Measurements from ENCODE around the gene OVOL3. TPM values are rescaled to one million over a fixed set of nuclear protein-coding genes. Genes with fewer than 3 reads are reported as not detected.

Gene OVOL3
- total RNA-seq, 5 donors from 2014 or later (not counting 1 experiment from before 2014, with no cell fraction given), result not detected

DNA sequence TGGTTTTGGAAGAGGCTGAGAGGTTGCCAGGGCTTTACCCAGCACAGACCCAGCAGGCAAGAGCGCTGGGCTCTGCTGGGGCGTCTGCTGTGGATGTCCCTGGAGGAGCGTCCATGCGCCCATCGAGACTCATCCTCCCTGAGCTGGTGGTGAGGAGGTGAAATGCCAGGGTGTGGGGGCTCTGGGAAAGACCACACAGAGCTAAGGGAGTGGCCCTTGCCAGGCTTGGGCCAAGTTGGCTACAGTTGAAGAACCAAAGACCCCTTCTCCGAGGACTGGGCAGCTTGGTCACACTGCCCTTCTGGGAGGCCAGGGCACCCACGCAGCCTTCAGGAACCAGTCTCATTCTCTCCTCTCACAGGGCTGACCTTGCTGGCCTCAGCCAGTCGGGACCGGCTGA lies 24.6 kb upstream of the OVOL3 start:
- Mint-ChIP-seq H3K4me1 (no peaks in the 10 kb centered on the region), H3K27ac (no peak overlapping the region), H3K36me3 (peaks cover 4% of the 10 kb centered on the region), H3K27me3 (no peaks in the 10 kb centered on the region), H3K9me3 (no peaks in the 10 kb centered on the region), H3K4me3 (no peak overlapping the region)
- ATAC-seq (replicated peaks in 1 of 4) (no peak), DNase-seq (no peak)
- WGBS (ENCODE audit: insufficient coverage), result 100% methylated on average over 5 of the region's 9 CpGs
- ChIA-PET CTCF (no interaction called here), POLR2A (no interaction called here)
- Histone ChIP-seq H3K36me3 (ENCODE audit: control insufficient read depth in 2 of 2, extremely low read depth in 1 of 2, insufficient read depth in 1 of 2, low read length in 1 of 2) (peaks cover 2 to 5% of the 10 kb centered on the region in 2 donors), H3K4me3 (ENCODE audit: control insufficient read depth in 1 of 2, extremely low read depth in 1 of 2, low read length in 1 of 2) (no peak overlapping the region), H3K4me1 (ENCODE audit: control insufficient read depth in 1 of 2, extremely low read depth in 1 of 2, insufficient read depth in 2 of 2, low read length in 2 of 2) (no peaks in the 10 kb centered on the region), H3K27ac (ENCODE audit: low read length) (no peak overlapping the region), H3K9me3 (no peaks in the 10 kb centered on the region), H3K27me3 (replicated peaks in 1 of 2; ENCODE audit: control insufficient read depth in 2 of 2, extremely low read depth in 1 of 2, insufficient read depth in 2 of 2, low read length in 1 of 2) (no peaks in the 10 kb centered on the region)

DNA sequence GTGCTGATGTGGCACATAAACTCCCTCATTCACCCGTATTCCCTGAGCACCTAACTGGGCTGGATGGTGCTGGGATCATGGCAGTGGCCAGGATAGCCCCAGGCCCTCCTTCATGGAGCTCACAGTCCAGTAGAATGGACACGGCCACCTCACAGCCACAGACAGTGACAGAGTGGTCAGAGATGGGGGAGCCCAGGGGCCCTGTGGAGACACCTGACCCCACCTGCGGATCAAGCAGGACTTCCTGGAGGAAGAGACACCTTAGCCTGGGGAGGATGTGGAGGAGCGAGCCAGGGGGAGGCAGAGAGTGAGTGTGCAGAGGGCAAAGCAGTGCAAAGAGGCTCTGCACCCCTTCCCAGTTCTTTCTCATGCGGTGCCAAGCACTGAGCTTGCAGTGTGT lies 21.1 kb upstream of the OVOL3 start:
- peaks cover 0 to 13% (median 10%) of the 10 kb centered on the region in 3 donors for H3K4me1 Mint-ChIP-seq
- no peak overlapping the region for H3K4me3 Mint-ChIP-seq
- H3K27ac Mint-ChIP-seq, result no peak overlapping the region
- Histone ChIP-seq H3K27me3 (replicated peaks in 1 of 2; ENCODE audit: control insufficient read depth in 2 of 2, extremely low read depth in 1 of 2, insufficient read depth in 2 of 2, low read length in 1 of 2) (no peaks in the 10 kb centered on the region), H3K4me1 (ENCODE audit: control insufficient read depth in 1 of 2, extremely low read depth in 1 of 2, insufficient read depth in 2 of 2, low read length in 2 of 2) (peaks cover 0 to 14% of the 10 kb centered on the region in 2 experiments), H3K36me3 (ENCODE audit: control insufficient read depth in 2 of 2, extremely low read depth in 1 of 2, insufficient read depth in 1 of 2, low read length in 1 of 2) (peaks cover 0 to 2% of the 10 kb centered on the region in 2 donors), H3K27ac (ENCODE audit: low read length) (no peak overlapping the region), H3K4me3 (ENCODE audit: control insufficient read depth in 1 of 2, extremely low read depth in 1 of 2, low read length in 1 of 2) (no peak overlapping the region), H3K9me3 (no peaks in the 10 kb centered on the region)
- no peaks in the 10 kb centered on the region for H3K27me3 Mint-ChIP-seq
- ChIA-PET POLR2A (interaction anchor here in 1 of 2 donors (0.5 kb wide), 1 partner anchor 36 kb away, joined by 3 read pairs; no protein-coding TSS in a partner anchor), CTCF (no interaction called here)
- H3K9me3 Mint-ChIP-seq, result no peaks in the 10 kb centered on the region
- ATAC-seq (replicated peaks in 1 of 4) (no peak), DNase-seq (no peak)
- 100% methylated on average over 2 of the region's 5 CpGs for WGBS (ENCODE audit: insufficient coverage)
- H3K36me3 Mint-ChIP-seq, result no peaks in the 10 kb centered on the region

DNA sequence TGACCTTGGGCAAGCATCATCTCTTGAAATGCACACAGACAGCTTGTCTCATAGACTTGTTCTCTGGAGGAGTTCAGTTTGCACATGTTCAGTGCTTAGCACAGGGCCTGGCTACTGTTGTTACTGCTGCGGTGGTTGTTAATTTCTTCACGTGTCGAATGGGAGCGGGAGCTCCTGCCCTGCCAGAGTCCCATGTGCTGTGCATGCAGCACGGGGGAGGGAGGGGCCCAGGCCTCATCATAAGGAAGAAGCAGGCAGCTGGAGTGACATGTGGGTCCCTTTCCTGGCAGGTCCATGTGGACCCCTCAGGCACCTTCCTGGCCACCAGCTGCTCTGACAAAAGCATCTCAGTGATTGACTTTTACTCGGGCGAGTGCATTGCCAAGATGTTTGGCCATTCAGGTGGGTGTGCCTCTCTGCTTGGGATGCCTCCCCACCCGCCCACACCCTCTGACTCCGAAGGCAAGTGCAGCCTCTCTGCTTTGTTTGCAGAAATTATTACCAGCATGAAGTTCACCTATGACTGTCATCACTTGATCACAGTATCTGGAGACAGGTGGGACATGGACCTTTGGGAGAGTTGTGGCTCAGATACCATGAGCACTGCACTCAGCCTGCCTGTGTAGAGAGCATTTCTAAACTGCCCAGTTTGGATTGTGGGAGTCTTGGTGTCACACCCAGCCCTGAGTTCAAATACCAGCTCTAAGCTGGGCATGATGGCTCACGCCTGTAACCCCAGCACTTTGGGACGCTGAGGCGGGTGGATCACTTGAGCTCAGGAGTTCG lies 19.8 kb upstream of the OVOL3 start:
- H3K27ac ChIP-seq (ENCODE audit: low read length), result no peak overlapping the region
- Mint-ChIP-seq H3K9me3 (no peaks in the 10 kb centered on the region), H3K4me1 (peaks cover 0 to 13% (median 10%) of the 10 kb centered on the region in 3 donors), H3K36me3 (no peaks in the 10 kb centered on the region), H3K27ac (no peak overlapping the region), H3K27me3 (no peaks in the 10 kb centered on the region), H3K4me3 (no peak overlapping the region)
- no peak overlapping the region for H3K4me3 ChIP-seq (ENCODE audit: control insufficient read depth in 1 of 2, extremely low read depth in 1 of 2, low read length in 1 of 2)
- ATAC-seq (replicated peaks in 1 of 4), result no peak
- no peaks in the 10 kb centered on the region for H3K27me3 ChIP-seq (replicated peaks in 1 of 2; ENCODE audit: control insufficient read depth in 2 of 2, extremely low read depth in 1 of 2, insufficient read depth in 2 of 2, low read length in 1 of 2)
- DNase-seq, result no peak
- H3K4me1 ChIP-seq (ENCODE audit: control insufficient read depth in 1 of 2, extremely low read depth in 1 of 2, insufficient read depth in 2 of 2, low read length in 2 of 2), result peaks cover 0 to 14% of the 10 kb centered on the region in 2 experiments
- H3K36me3 ChIP-seq (ENCODE audit: control insufficient read depth in 2 of 2, extremely low read depth in 1 of 2, insufficient read depth in 1 of 2, low read length in 1 of 2), result peaks cover 0 to 2% of the 10 kb centered on the region in 2 donors
- ChIA-PET POLR2A (no interaction called here), CTCF (interaction anchor here in 1 of 2 donors (0.7 kb wide), 1 partner anchor 46 kb away, joined by 3 read pairs; no protein-coding TSS in a partner anchor)
- WGBS (ENCODE audit: insufficient coverage), result 97% methylated on average over 8 of the region's 13 CpGs
- H3K9me3 ChIP-seq, result no peaks in the 10 kb centered on the region

DNA sequence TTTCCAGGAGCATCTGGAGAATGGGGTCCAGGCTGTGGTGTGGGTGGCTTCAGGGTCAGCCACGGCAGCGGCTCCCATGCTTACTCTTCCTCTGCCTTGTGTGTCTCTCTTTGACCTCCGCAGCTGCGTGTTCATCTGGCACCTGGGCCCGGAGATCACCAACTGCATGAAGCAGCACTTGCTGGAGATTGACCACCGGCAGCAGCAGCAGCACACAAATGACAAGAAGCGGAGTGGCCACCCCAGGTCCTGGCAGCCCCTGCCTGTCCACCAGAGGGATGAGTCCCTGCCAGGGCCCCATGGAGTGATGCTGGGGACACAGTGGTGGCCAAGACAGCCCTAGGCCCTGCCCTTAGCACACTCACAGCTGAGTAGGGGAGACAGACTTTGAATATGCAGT lies 18.4 kb upstream of the OVOL3 start:
- H3K4me3 Mint-ChIP-seq, result no peak overlapping the region
- H3K27ac ChIP-seq (ENCODE audit: low read length), result no peak overlapping the region
- peaks cover 0 to 14% of the 10 kb centered on the region in 2 experiments for H3K4me1 ChIP-seq (ENCODE audit: control insufficient read depth in 1 of 2, extremely low read depth in 1 of 2, insufficient read depth in 2 of 2, low read length in 2 of 2)
- H3K36me3 Mint-ChIP-seq, result no peaks in the 10 kb centered on the region
- peak overlapping the region in 1 of 2 donors; percentile 41 for H3K27ac Mint-ChIP-seq
- no peaks in the 10 kb centered on the region for H3K9me3 ChIP-seq
- H3K27me3 ChIP-seq (replicated peaks in 1 of 2; ENCODE audit: control insufficient read depth in 2 of 2, extremely low read depth in 1 of 2, insufficient read depth in 2 of 2, low read length in 1 of 2), result no peaks in the 10 kb centered on the region
- H3K27me3 Mint-ChIP-seq, result no peaks in the 10 kb centered on the region
- WGBS (ENCODE audit: insufficient coverage), result 97% methylated on average over 7 of the region's 7 CpGs
- peaks cover 0 to 13% (median 10%) of the 10 kb centered on the region in 3 donors for H3K4me1 Mint-ChIP-seq
- H3K9me3 Mint-ChIP-seq, result no peaks in the 10 kb centered on the region
- ChIA-PET POLR2A (no interaction called here), CTCF (no interaction called here)
- no peak overlapping the region for H3K4me3 ChIP-seq (ENCODE audit: control insufficient read depth in 1 of 2, extremely low read depth in 1 of 2, low read length in 1 of 2)
- no peaks in the 10 kb centered on the region for H3K36me3 ChIP-seq (ENCODE audit: control insufficient read depth in 2 of 2, extremely low read depth in 1 of 2, insufficient read depth in 1 of 2, low read length in 1 of 2)
- DNase-seq (no peak), ATAC-seq (replicated peaks in 1 of 4) (no peak)

DNA sequence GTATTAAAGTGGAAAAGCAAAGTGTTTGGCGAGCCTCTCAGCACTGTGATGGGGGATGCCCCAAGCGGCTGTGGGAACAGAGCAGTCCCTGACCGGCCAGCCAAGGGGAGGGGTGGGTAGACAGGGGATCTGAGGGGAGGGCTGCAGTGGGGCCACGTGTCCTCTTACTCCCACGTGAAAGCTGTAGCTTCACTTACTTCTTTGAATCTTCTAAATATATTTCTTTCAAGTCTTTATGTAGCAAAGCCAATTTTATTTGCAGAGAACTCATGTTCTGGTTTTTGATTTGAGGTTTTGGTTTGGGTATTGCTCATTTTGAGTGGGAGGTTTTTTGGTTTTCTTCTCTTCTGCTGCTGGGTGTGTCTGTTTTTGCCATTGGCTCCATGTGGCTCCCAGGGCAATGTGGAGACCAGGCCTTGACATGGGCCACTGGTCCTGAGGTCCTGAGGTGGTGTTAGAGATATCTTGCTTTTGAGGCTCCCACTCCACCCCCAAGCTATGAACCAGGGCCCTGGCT lies 17.7 kb upstream of the OVOL3 start:
- ATAC-seq (replicated peaks in 1 of 4), result no peak

DNA sequence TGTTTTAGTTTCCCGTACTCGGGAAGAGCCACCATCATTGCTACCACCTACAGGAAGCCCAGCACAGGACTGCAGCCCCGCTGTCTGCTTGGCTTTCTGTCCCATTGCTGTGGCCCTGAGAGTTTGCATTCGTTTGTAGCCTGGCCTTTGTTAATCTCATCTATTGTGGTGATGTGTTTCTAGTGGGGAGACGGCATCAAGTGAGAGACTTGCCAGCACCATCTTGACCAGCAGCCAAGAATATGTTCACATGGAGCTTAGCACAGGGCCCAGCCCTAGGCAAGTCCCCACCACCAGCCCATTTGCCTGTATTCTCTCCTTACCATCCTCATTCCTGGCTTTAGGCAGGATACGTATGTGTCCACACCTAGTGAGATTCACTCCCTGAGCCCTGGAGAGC lies 17.3 kb upstream of the OVOL3 start:
- Histone ChIP-seq H3K36me3 (ENCODE audit: control insufficient read depth in 2 of 2, extremely low read depth in 1 of 2, insufficient read depth in 1 of 2, low read length in 1 of 2) (no peaks in the 10 kb centered on the region), H3K27me3 (replicated peaks in 1 of 2; ENCODE audit: control insufficient read depth in 2 of 2, extremely low read depth in 1 of 2, insufficient read depth in 2 of 2, low read length in 1 of 2) (no peaks in the 10 kb centered on the region), H3K9me3 (no peaks in the 10 kb centered on the region), H3K27ac (ENCODE audit: low read length) (no peak overlapping the region), H3K4me1 (ENCODE audit: control insufficient read depth in 1 of 2, extremely low read depth in 1 of 2, insufficient read depth in 2 of 2, low read length in 2 of 2) (peaks cover 0 to 14% of the 10 kb centered on the region in 2 experiments), H3K4me3 (ENCODE audit: control insufficient read depth in 1 of 2, extremely low read depth in 1 of 2, low read length in 1 of 2) (no peak overlapping the region)
- no peak for ATAC-seq (replicated peaks in 1 of 4)
- no peak for DNase-seq
- Mint-ChIP-seq H3K27me3 (no peaks in the 10 kb centered on the region), H3K4me1 (peaks cover 0 to 13% (median 10%) of the 10 kb centered on the region in 3 donors), H3K9me3 (no peaks in the 10 kb centered on the region), H3K4me3 (no peak overlapping the region), H3K36me3 (no peaks in the 10 kb centered on the region), H3K27ac (peak overlapping the region in 1 of 2 donors; percentile 41)
- WGBS (ENCODE audit: insufficient coverage), result 100% methylated on average over 1 of the region's 6 CpGs
- POLR2A ChIA-PET, result interaction anchor here in 1 of 2 donors (0.6 kb wide), 1 partner anchor 180 kb away, joined by 3 read pairs; no protein-coding TSS in a partner anchor
- CTCF ChIA-PET, result no interaction called here

More for the DNA sequence above, 17.7 kb upstream of the OVOL3 start:
- Mint-ChIP-seq H3K9me3 (no peaks in the 10 kb centered on the region), H3K36me3 (no peaks in the 10 kb centered on the region), H3K27me3 (no peaks in the 10 kb centered on the region), H3K27ac (peak overlapping the region in 1 of 2 donors; percentile 41), H3K4me1 (peaks cover 0 to 13% (median 10%) of the 10 kb centered on the region in 3 donors), H3K4me3 (no peak overlapping the region)
- Histone ChIP-seq H3K9me3 (no peaks in the 10 kb centered on the region), H3K27me3 (replicated peaks in 1 of 2; ENCODE audit: control insufficient read depth in 2 of 2, extremely low read depth in 1 of 2, insufficient read depth in 2 of 2, low read length in 1 of 2) (no peaks in the 10 kb centered on the region), H3K4me3 (ENCODE audit: control insufficient read depth in 1 of 2, extremely low read depth in 1 of 2, low read length in 1 of 2) (no peak overlapping the region), H3K27ac (ENCODE audit: low read length) (no peak overlapping the region), H3K36me3 (ENCODE audit: control insufficient read depth in 2 of 2, extremely low read depth in 1 of 2, insufficient read depth in 1 of 2, low read length in 1 of 2) (no peaks in the 10 kb centered on the region), H3K4me1 (ENCODE audit: control insufficient read depth in 1 of 2, extremely low read depth in 1 of 2, insufficient read depth in 2 of 2, low read length in 2 of 2) (peaks cover 0 to 14% of the 10 kb centered on the region in 2 experiments)
- ChIA-PET POLR2A (no interaction called here), CTCF (no interaction called here)
- no peak for DNase-seq
- WGBS (ENCODE audit: insufficient coverage), result no CpG with 5 or more reads among the region's 5 CpGs

All from T-cell (primary cell).